Loucy (cell line): ENCODE results near the gene MGLL.

Experiments
- H2AFZ ChIP-seq: fragments of 200-600 bp; sonication (generic); 2 replicates; pipeline ENCODE4 v1.6.0; 2016; ENCODE audit warnings: antibody characterized with exemption, mild to moderate bottlenecking, low read length, moderate library complexity
- H3F3A ChIP-seq: fragments of 200-600 bp; 2 replicates; pipeline ENCODE4 v1.6.0; 2016; ENCODE audit warnings: antibody characterized with exemption, low read depth, mild to moderate bottlenecking
- H3K27me3 ChIP-seq: fragments of 200-600 bp; sonication (generic); 2 replicates; pipeline ENCODE4 v1.6.1; 2014; ENCODE audit warnings: low read length, mild to moderate bottlenecking; ENCODE audit not compliant: insufficient read depth, poor library complexity, severe bottlenecking
- H3K36me3 ChIP-seq: fragments of 200-600 bp; sonication (generic); 2 replicates; pipeline ENCODE4 v1.6.1; 2016; ENCODE audit warnings: low read length; ENCODE audit not compliant: insufficient read depth
- H3K4me1 ChIP-seq: fragments of 200-600 bp; sonication (generic); 2 replicates; pipeline ENCODE4 v1.5.1; 2014; ENCODE audit warnings: low read length, mild to moderate bottlenecking; ENCODE audit not compliant: insufficient read depth, poor library complexity, severe bottlenecking
- H3K4me2 ChIP-seq: fragments of 200-600 bp; sonication (generic); 2 replicates; pipeline ENCODE4 v1.6.0; 2014; ENCODE audit warnings: antibody characterized with exemption, low read length, low read depth, mild to moderate bottlenecking; ENCODE audit not compliant: poor library complexity, severe bottlenecking
- H3K4me3 ChIP-seq: fragments of 200-600 bp; sonication (generic); 2 replicates; pipeline ENCODE4 v1.5.1; 2014; ENCODE audit warnings: low read length, mild to moderate bottlenecking, mixed read lengths; ENCODE audit not compliant: poor library complexity, severe bottlenecking
- H3K79me2 ChIP-seq: fragments of 200-600 bp; sonication (generic); 2 replicates; pipeline ENCODE4 v1.6.1; 2014; ENCODE audit warnings: low read length; ENCODE audit not compliant: insufficient read depth
- H3K9ac ChIP-seq: fragments of 200-600 bp; sonication (generic); 2 replicates; pipeline ENCODE4 v1.6.0; 2014; ENCODE audit warnings: mild to moderate bottlenecking, low read depth, low read length, moderate library complexity; ENCODE audit not compliant: poor library complexity, severe bottlenecking
- H3K9me2 ChIP-seq: fragments of 200-600 bp; sonication (generic); replicated peaks from 2 replicates; pipeline ENCODE4 v1.6.1; 2016; ENCODE audit warnings: low read depth, low read length, mixed read lengths
- H3K9me3 ChIP-seq: fragments of 200-600 bp; sonication (generic); 2 replicates; pipeline ENCODE4 v1.6.1; 2014; ENCODE audit warnings: mild to moderate bottlenecking, antibody characterized with exemption, low read length, low read depth; ENCODE audit not compliant: insufficient read depth
- H4K20me1 ChIP-seq: fragments of 200-600 bp; sonication (generic); 2 replicates; pipeline ENCODE4 v1.6.0; 2014; ENCODE audit warnings: antibody characterized with exemption, low read length, mild to moderate bottlenecking; ENCODE audit not compliant: insufficient read depth, poor library complexity, severe bottlenecking
- EZH2phosphoT487 ChIP-seq: fragments of 200-600 bp; IDR thresholded peaks from 2 replicates; pipeline ENCODE4 v1.6.1; 2018; ENCODE audit warnings: antibody characterized with exemption, mild to moderate bottlenecking, moderate library complexity, borderline replicate concordance
- TF ChIP-seq, protein P1 (sequence below): fragments of 200-600 bp; sonication (generic); conservative IDR thresholded peaks from 2 replicates; pipeline ENCODE4 v1.5.1; 2014; ENCODE audit warnings: mild to moderate bottlenecking, antibody characterized with exemption, low read length

The MGLL gene

GRCh38 chr3:127844326-127844942 lies 22.1 kb upstream of the MGLL start:
- no peak overlapping the region for H3K4me2 ChIP-seq
- H3F3A ChIP-seq: no peaks in the 10 kb centered on the region
- no peaks in the 10 kb centered on the region for H3K27me3 ChIP-seq
- H3K36me3 ChIP-seq: no peaks in the 10 kb centered on the region
- no peaks in the 10 kb centered on the region for H3K79me2 ChIP-seq
- TF ChIP-seq EZH2phosphoT487: no peak
- TF ChIP-seq, protein P1, sequence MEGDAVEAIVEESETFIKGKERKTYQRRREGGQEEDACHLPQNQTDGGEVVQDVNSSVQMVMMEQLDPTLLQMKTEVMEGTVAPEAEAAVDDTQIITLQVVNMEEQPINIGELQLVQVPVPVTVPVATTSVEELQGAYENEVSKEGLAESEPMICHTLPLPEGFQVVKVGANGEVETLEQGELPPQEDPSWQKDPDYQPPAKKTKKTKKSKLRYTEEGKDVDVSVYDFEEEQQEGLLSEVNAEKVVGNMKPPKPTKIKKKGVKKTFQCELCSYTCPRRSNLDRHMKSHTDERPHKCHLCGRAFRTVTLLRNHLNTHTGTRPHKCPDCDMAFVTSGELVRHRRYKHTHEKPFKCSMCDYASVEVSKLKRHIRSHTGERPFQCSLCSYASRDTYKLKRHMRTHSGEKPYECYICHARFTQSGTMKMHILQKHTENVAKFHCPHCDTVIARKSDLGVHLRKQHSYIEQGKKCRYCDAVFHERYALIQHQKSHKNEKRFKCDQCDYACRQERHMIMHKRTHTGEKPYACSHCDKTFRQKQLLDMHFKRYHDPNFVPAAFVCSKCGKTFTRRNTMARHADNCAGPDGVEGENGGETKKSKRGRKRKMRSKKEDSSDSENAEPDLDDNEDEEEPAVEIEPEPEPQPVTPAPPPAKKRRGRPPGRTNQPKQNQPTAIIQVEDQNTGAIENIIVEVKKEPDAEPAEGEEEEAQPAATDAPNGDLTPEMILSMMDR: no peak
- no peaks in the 10 kb centered on the region for H3K9me3 ChIP-seq
- no peaks in the 10 kb centered on the region for H4K20me1 ChIP-seq
- no peak overlapping the region for H3K9ac ChIP-seq
- H2AFZ ChIP-seq: no peak overlapping the region
- no peaks in the 10 kb centered on the region for H3K9me2 ChIP-seq
- no peak overlapping the region for H3K4me3 ChIP-seq
- H3K4me1 ChIP-seq: no peaks in the 10 kb centered on the region

DNA sequence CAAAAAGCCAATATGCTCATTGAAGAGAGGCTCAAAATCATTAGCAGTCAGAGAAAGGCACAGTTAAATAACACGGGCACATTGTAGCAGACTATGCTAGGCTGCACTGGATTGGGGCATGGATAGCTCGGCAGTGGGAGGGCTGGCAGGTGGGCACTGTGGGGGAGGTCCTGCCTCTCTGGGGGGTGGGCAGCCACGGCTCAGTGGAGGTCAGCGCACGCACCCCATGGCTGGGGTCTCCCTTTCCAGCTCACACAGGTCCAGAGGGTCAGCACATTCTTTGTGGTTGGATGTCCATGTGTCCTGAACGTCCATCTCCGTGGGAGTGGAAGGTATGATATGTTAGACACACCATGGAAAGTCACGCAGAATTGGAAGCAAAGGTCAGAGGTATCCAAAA lies 18.4 kb upstream of the MGLL start:
- Histone ChIP-seq H3K4me2 (no peak overlapping the region), H3K36me3 (no peaks in the 10 kb centered on the region), H3K9me2 (no peaks in the 10 kb centered on the region), H3K9me3 (no peaks in the 10 kb centered on the region), H2AFZ (no peak overlapping the region), H4K20me1 (no peaks in the 10 kb centered on the region), H3F3A (no peaks in the 10 kb centered on the region), H3K4me3 (no peak overlapping the region), H3K79me2 (no peaks in the 10 kb centered on the region), H3K27me3 (no peaks in the 10 kb centered on the region), H3K9ac (no peak overlapping the region), H3K4me1 (peaks cover 7% of the 10 kb centered on the region)
- no peak for TF ChIP-seq EZH2phosphoT487

- Histone ChIP-seq H3K27me3 (no peaks in the 10 kb centered on the region), H3K79me2 (no peaks in the 10 kb centered on the region), H3K4me2 (no peak overlapping the region), H3K4me1 (peaks cover 7% of the 10 kb centered on the region), H2AFZ (no peak overlapping the region), H3F3A (no peaks in the 10 kb centered on the region), H3K9me3 (no peaks in the 10 kb centered on the region), H3K9me2 (no peaks in the 10 kb centered on the region), H3K36me3 (no peaks in the 10 kb centered on the region), H4K20me1 (no peaks in the 10 kb centered on the region), H3K4me3 (no peak overlapping the region), H3K9ac (no peak overlapping the region)
- no peak for TF ChIP-seq EZH2phosphoT487
- TF ChIP-seq, protein P1: no peak
Measured at GRCh38 chr3:127839099-127839498, 16.8 kb upstream of the MGLL start.
